ENCODE measurements around the gene LCORL.

- TF ChIP-seq CTCF (IDR thresholded peaks at IDR 0.05; ENCODE audit: low read depth, low read length, poor library complexity, severe bottlenecking) (no peak), EZH2phosphoT487 (IDR thresholded peaks at IDR 0.05; ENCODE audit: borderline replicate concordance, low read length) (no peak)
These were observed 175.3 kb downstream of the LCORL start for GRCh38 chr4:17846266-17846665.
